Heart right ventricle (tissue), 16 donors: ENCODE results near the gene PLBD2. TPM values are rescaled to one million over a fixed set of nuclear protein-coding genes. Genes with fewer than 3 reads are reported as not detected.

Experiments
- ATAC-seq, 8 donors: fragments of 200-7000 bp; cut with Tn5 transposase; one replicate each; pipeline ENCODE4 v1.9.1; 2020; ENCODE audit warnings: mild to moderate bottlenecking in 8 of 8, moderate library complexity in 8 of 8, moderate number of reproducible peaks in 1 of 8
- DNase-seq, 2 donors: peaks; one replicate each; pipeline ENCODE4 v3.0.0-alpha.2; 2020
- H3K27ac ChIP-seq, 10 donors: fragments of 200-600 bp; sonication (generic) in 2 of 10; one replicate each; pipeline versions ENCODE4 v1.5.0 to v1.8.0; 2020 to 2022; ENCODE audit warnings: mild to moderate bottlenecking in 3 of 10
- H3K27me3 ChIP-seq, 7 donors: fragments of 200-600 bp; one replicate each; pipeline ENCODE4 v1.8.0; 2021 to 2022; ENCODE audit warnings: mild to moderate bottlenecking in 2 of 7
- H3K36me3 ChIP-seq, 9 donors: fragments of 200-600 bp; sonication (generic) in 1 of 9; one replicate each; pipeline versions ENCODE4 v1.5.0 to v1.8.0; 2020 to 2022; ENCODE audit warnings: mild to moderate bottlenecking in 2 of 9
- H3K4me1 ChIP-seq, 9 donors: fragments of 200-600 bp; sonication (generic) in 1 of 9; one replicate each; pipeline versions ENCODE4 v1.5.0 to v1.8.0; 2020 to 2022; ENCODE audit warnings: mild to moderate bottlenecking in 4 of 9
- H3K4me3 ChIP-seq, 10 donors: fragments of 200-600 bp; sonication (generic) in 2 of 10; one replicate each; pipeline versions ENCODE4 v1.5.0 to v1.8.0; 2020 to 2022; ENCODE audit warnings: mild to moderate bottlenecking in 7 of 10, moderate library complexity in 2 of 10
- H3K9me3 ChIP-seq, 11 donors: fragments of 200-600 bp in 10 of 11; sonication (generic) in 2 of 11; one replicate each; pipeline versions ENCODE4 v1.5.0 to v1.8.0; 2013 to 2022; ENCODE audit warnings: mild to moderate bottlenecking in 2 of 11, control low read depth in 1 of 11, moderate library complexity in 1 of 11
- WGBS, 2 donors: extraction: QIAGEN DNeasy Blood & Tissue Kit; methylation state at CpG; one replicate each; pipeline ENCODE4 v1.1.7; 2013; ENCODE audit warnings: inconsistent platforms in 1 of 2; 5-methylcytosine and 5-hydroxymethylcytosine counted together
- intact Hi-C, 10 donors: fragments of 100-400 bp; cut with DNase I; formaldehyde crosslinking; loops; one replicate each; pipeline versions ENCODE4 v1.11.1 to v1.14.2; 2022
- polyA plus RNA-seq, 2 donors: library from polyadenylated mRNA; stranded (reverse); fragments of 200-250 nt; gene quantifications; one replicate each; pipeline ENCODE4 v1.2.3, GENCODE V29; 2013
- total RNA-seq, 10 donors: library from RNA; stranded (reverse); fragmentation: NEBNext Ultra II Directional in 3 of 10; extraction: Animal tissue kit (Norgen Biotek cat#: 25700) in 3 of 10; gene quantifications; one replicate each; pipeline versions ENCODE4 v1.2.1 to v1.2.4, GENCODE V29; 2021 to 2023
- TF ChIP-seq, protein P1 (sequence below), 9 donors: fragments of 200-600 bp; sonication (generic) in 2 of 9; IDR thresholded peaks; one replicate each; pipeline versions ENCODE4 v1.5.0 to v1.8.0; 2021 to 2022; ENCODE audit warnings: antibody characterized with exemption in 9 of 9, mild to moderate bottlenecking in 5 of 9, moderate library complexity in 1 of 9
- donor health status: Arrhythmogenic right ventricular cardiomyopathy.
- donor health status: ischemic (EF 13 %, LVEDD 7.1; RV severe dilation, severe dysfunction).
- donor health status: healthy with polysubstance abuse.
- donor health status: DM: no; HTN: yes; CAD: no.
- donor health status: DM: no; HTN: no; CAD: no.
- donor health status: ischemic (EF 25% LVEDD 6.9; RV normal size, moderate dysfunction).
- donor health status: ischemic (EF 25% LVEDD 5.7; RV mildly dilated, moderate dysfunction).
- donor health status: healthy.
- donor health status: DM: yes; HTN: yes; CAD: no.
- donor health status: Ischemic cardiomyopathy.
- donor health status: ischemic (EF 35%, LVEDD 5.7; RV mildly dilated, moderate dysfunction).
- donor health status: nonischemic (EF 11% LVEDD 7.7; RV severe dilation, severe dysfunction).
- donor health status: DM: yes; HTN: yes; CAD: no.
- donor health status: PGD.
- donor health status: ischemic (EF 29% LVEDD 5.4; RV normal size, mild dysfunction).
- donor health status: nonischemic (EF 23%, LVEDD 6.1; RV moderate dilation, normal function).

PLBD2 gene
- total and polyA plus RNA-seq, 12 donors: 13.0 to 53.9 (median 35.4) TPM

DNA sequence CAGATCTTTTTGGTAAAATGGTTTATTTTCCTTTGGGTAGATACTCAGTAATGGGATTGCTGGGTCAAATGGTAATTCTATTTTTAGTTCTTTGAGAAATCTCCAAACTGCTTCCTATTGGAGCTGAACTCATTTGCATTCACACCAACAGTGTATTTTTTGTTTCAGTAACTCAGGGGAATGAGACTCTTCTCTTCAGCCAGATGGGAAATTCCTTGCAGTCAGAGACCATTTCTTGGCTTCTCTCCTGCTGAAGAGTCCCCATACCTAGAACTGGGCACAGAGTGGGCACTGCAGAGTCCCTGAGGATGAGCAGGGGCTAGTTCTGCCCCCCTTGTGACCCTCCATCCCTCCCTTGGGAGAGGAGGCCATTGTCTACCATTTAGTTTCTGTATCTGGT is 74.6 kb downstream of the PLBD2 start:
- Histone ChIP-seq H3K9me3 (peaks cover 0 to 3% (median 0%) of the 10 kb centered on the region in 11 donors), H3K27me3 (peaks cover 0 to under 1% (median 0%) of the 10 kb centered on the region in 7 donors), H3K36me3 (no peaks in the 10 kb centered on the region), H3K4me3 (no peak overlapping the region), H3K27ac (no peak overlapping the region), H3K4me1 (no peaks in the 10 kb centered on the region)
- intact Hi-C loops: no loop called here
- TF ChIP-seq, protein P1, sequence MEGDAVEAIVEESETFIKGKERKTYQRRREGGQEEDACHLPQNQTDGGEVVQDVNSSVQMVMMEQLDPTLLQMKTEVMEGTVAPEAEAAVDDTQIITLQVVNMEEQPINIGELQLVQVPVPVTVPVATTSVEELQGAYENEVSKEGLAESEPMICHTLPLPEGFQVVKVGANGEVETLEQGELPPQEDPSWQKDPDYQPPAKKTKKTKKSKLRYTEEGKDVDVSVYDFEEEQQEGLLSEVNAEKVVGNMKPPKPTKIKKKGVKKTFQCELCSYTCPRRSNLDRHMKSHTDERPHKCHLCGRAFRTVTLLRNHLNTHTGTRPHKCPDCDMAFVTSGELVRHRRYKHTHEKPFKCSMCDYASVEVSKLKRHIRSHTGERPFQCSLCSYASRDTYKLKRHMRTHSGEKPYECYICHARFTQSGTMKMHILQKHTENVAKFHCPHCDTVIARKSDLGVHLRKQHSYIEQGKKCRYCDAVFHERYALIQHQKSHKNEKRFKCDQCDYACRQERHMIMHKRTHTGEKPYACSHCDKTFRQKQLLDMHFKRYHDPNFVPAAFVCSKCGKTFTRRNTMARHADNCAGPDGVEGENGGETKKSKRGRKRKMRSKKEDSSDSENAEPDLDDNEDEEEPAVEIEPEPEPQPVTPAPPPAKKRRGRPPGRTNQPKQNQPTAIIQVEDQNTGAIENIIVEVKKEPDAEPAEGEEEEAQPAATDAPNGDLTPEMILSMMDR (IDR thresholded peaks at IDR 0.05): no peak
- DNase-seq (no peak), ATAC-seq (no peak)

GRCh38 chr12:113435367-113435766 is 77.0 kb downstream of the PLBD2 start:
- no peaks in the 10 kb centered on the region for H3K4me1 ChIP-seq
- 84 to 85% methylated on average over 5 of the region's 5 CpGs for WGBS, 2 donors
- no peaks in the 10 kb centered on the region for H3K9me3 ChIP-seq
- intact Hi-C loops: loop anchor here in 2 of 10 donors (5.0 kb wide), 1 partner anchor 477 kb away; no protein-coding TSS in a partner anchor
- TF ChIP-seq, protein P1 (IDR thresholded peaks at IDR 0.05): no peak
- H3K4me3 ChIP-seq: no peak overlapping the region
- ATAC-seq: no peak
- no peaks in the 10 kb centered on the region for H3K36me3 ChIP-seq
- H3K27me3 ChIP-seq: peaks cover 0 to 16% (median 6%) of the 10 kb centered on the region in 7 donors
- no peak overlapping the region for H3K27ac ChIP-seq
- no peak for DNase-seq

DNA sequence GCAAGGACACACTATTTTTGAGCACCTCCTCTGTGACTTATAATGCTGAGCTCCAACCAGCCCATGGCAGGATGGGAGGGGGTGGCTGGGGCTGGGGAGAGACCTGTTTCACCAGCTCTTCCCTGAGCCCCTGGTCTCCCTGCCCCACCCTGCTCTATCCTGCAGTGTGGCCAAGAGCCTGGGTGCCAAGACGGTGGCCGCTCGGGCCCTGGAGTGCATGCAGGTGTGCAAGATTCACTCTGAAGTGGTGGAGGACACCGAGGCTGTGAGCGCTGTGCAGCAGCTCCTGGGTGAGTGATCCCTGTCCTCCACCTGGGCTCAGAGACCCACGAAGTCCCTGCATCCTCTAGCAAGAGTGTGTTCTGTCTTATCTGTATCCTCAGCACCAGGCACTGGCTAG is 78.2 kb downstream of the PLBD2 start:
- Histone ChIP-seq H3K27ac (no peak overlapping the region), H3K4me1 (no peaks in the 10 kb centered on the region), H3K4me3 (no peak overlapping the region), H3K36me3 (no peaks in the 10 kb centered on the region), H3K27me3 (peaks cover 0 to 26% (median 15%) of the 10 kb centered on the region in 7 donors), H3K9me3 (no peaks in the 10 kb centered on the region)
- intact Hi-C loops: loop anchor here in 2 of 10 donors (5.0 kb wide), 1 partner anchor 476 kb away; no protein-coding TSS in a partner anchor
- DNase-seq (no peak), ATAC-seq (no peak)
- 77 to 81% methylated on average over 6 of the region's 6 CpGs for WGBS, 2 donors
- TF ChIP-seq, protein P1 (IDR thresholded peaks at IDR 0.05): no peak

- H3K27me3 ChIP-seq: peaks cover 0 to 32% (median 20%) of the 10 kb centered on the region in 7 donors
- no peaks in the 10 kb centered on the region for H3K36me3 ChIP-seq
- DNase-seq (no peak), ATAC-seq (no peak)
- WGBS, 2 donors: 76 to 82% methylated on average over 6 of the region's 6 CpGs
- no peak overlapping the region for H3K4me3 ChIP-seq
- TF ChIP-seq, protein P1 (IDR thresholded peaks at IDR 0.05): no peak
- H3K27ac ChIP-seq: no peak overlapping the region
- H3K4me1 ChIP-seq: no peaks in the 10 kb centered on the region
- no peaks in the 10 kb centered on the region for H3K9me3 ChIP-seq
- intact Hi-C loops: loop anchor here in 2 of 10 donors (5.0 kb wide), 1 partner anchor 475 kb away; no protein-coding TSS in a partner anchor
These were observed 78.8 kb downstream of the PLBD2 start for GRCh38 chr12:113436993-113437728.
